Activated naive CD4-positive, alpha-beta T cell treated with anti-CD3 and anti-CD28 coated beads for 36 hours (primary cell): ENCODE results near the gene SOD2. TPM values are rescaled to one million over a fixed set of nuclear protein-coding genes. Genes with fewer than 3 reads are reported as not detected.
"Not testable (repeated sequence)": the region's sequence is repeated elsewhere in the genome, so short reads cannot be mapped to it uniquely, and the experiment has no call there.

Experiments
- CTCF ChIA-PET: fragments of 350-600 bp; sonication (Branson Sonifier 250); formaldehyde crosslinking; loops from one replicate; lab custom pipeline; 2021; ENCODE audit warnings: antibody characterized with exemption; lab: Charles Lee
- DNase-seq: peaks from one replicate; pipeline ENCODE4 v3.0.0-alpha.2; 2020
- H3K27ac Mint-ChIP-seq: one replicate; pipeline ENCODE4 v1.8.0; 2021; ENCODE audit warnings: mild to moderate bottlenecking, mixed read lengths
- H3K27me3 Mint-ChIP-seq: one replicate; pipeline ENCODE4 v1.8.0; 2021; ENCODE audit warnings: low read depth, mixed read lengths
- H3K36me3 Mint-ChIP-seq: one replicate; pipeline ENCODE4 v1.8.0; 2021; ENCODE audit warnings: low read depth, mixed read lengths
- H3K4me1 Mint-ChIP-seq: one replicate; pipeline ENCODE4 v1.8.0; 2021; ENCODE audit warnings: low read depth, mixed read lengths
- H3K4me3 Mint-ChIP-seq: one replicate; pipeline ENCODE4 v1.8.0; 2021; ENCODE audit warnings: mild to moderate bottlenecking, moderate library complexity, mixed read lengths
- H3K9me3 Mint-ChIP-seq: one replicate; pipeline ENCODE4 v1.8.0; 2021; ENCODE audit warnings: mixed read lengths
- intact Hi-C: fragments of 100-400 bp; cut with micrococcal nuclease; formaldehyde crosslinking; loops from one replicate; pipeline ENCODE4 v1.15.1; 2023
- total RNA-seq, 2 experiments: library from RNA; stranded (reverse); gene quantifications; one replicate each; pipeline ENCODE4 v1.2.3, GENCODE V29; 2021

Gene SOD2
- total RNA-seq, 2 experiments from 2014 or later = 256 to 260 TPM

DNA sequence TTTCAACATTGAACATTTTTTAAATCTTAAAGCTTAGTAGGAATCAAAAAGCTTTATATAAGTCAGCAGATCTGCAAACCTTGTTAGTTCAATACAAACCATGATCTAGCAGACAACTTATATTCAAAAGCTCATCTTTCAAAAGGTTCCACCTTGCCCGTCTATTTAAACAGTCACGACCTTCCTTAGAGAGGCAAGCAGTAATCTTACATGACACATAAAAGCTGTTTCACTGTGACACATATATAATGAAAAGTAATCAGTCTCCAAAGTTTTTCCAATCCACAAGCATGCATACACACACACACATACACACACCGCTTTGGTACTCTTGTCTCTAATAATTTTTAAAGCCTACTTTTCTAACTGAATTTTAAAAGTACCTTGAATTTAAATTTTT, 12.9 kb downstream of the SOD2 start:
- Mint-ChIP-seq H3K36me3 (peaks cover 43% of the 10 kb centered on the region), H3K27ac (peak overlapping the region; percentile 88), H3K27me3 (no peaks in the 10 kb centered on the region), H3K4me1 (peaks cover 41% of the 10 kb centered on the region), H3K9me3 (peaks cover 2% of the 10 kb centered on the region), H3K4me3 (peak overlapping the region; percentile 11)
- intact Hi-C loops = loop anchor here (1.0 kb wide), 1 partner anchor 47 kb away; the partner anchor contains the start of gene WTAP
- CTCF ChIA-PET = interaction anchor here (0.6 to 1.3 kb wide), 5 partner anchors 9 to 266 kb away, joined by 3 to 4 read pairs (median 3); no protein-coding TSS in a partner anchor
- DNase-seq = no peak

DNA sequence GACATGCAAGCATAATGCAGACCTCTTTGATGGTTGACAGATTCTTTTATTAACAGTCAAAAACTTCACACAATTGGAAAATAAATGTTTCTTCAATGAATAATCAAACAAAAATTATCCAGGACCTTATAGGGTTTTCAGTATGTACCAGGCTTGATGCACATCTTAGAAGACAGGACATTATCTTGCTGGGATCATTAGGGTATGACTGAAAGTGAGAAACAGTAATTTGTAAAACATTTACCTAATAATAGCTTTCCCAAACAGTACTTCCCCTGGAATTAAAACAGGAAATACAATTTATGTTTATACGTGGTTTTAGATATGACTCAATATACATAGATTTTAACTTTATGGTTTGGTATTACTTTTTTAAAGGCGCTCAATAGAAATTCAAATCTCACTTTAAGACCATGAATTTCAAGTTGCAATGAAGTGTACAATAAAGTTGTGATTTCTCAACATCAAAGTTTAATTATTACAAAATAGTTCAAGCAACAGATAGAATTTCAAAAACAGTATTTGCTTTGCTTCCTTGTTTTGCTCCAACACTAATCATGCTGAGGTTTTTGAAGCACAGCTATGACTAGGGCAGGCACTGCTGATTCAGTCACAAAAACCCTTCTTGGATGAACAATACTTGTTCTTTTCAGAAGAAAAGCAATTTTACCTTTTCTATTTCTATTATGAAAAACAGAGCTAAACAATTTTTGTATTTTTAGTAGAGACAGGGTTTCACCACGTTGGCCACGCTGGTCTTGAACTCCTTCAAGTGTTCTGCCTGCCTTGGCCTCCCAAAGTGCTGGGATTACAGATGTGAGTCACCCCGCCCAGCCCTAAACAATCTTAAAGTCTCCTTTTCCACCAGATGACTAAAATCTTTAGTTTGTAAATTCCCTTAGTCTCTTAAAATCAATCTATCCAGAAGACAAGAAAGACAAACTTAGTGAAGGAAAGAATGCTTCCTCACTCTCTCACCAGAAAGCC, 13.7 kb downstream of the SOD2 start:
- intact Hi-C loops = loop anchor here (1.0 to 2.0 kb wide), 2 partner anchors 48 to 783 kb away; partner anchors contain the start of gene WTAP
- Mint-ChIP-seq H3K4me3 (peak overlapping the region; percentile 11), H3K36me3 (peaks cover 45% of the 10 kb centered on the region)

DNA sequence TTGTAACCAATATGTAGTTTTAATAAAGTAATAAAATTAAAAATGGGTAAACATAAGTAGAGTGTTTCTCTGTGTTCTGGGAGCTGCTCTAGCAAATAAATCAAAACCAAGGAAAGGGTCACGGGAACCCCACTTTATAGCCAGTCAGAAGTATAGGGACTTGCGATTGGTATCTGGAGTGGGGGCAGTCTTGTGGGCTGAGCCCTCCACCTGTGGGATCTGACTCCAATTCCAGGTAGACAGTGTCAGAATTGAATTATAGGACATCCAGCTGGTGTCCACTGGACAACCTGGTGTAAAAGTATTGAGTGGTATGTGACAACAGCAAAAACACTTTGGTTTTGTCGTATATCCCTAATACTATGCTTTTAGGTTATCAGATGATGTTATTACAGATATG, 14.5 kb downstream of the SOD2 start:
- Mint-ChIP-seq H3K4me3 (no peak overlapping the region), H3K27ac (no peak overlapping the region), H3K36me3 (peaks cover 45% of the 10 kb centered on the region), H3K4me1 (peaks cover 36% of the 10 kb centered on the region), H3K9me3 (peaks cover 2% of the 10 kb centered on the region), H3K27me3 (no peaks in the 10 kb centered on the region)
- DNase-seq = no peak
- CTCF ChIA-PET = interaction anchor here (0.9 to 1.5 kb wide), 2 partner anchors 12 to 24 kb away, joined by 3 to 6 read pairs; no protein-coding TSS in a partner anchor
- intact Hi-C loops = loop anchor here (2.0 kb wide), 1 partner anchor 784 kb away; no protein-coding TSS in a partner anchor

More for the DNA sequence above, 13.7 kb downstream of the SOD2 start:
- Mint-ChIP-seq H3K9me3 (peaks cover 2% of the 10 kb centered on the region), H3K27me3 (no peaks in the 10 kb centered on the region), H3K4me1 (peaks cover 39% of the 10 kb centered on the region), H3K27ac (peak overlapping the region; percentile 88)
- CTCF ChIA-PET = interaction anchor here (0.6 to 1.5 kb wide), 5 partner anchors 10 to 39 kb away, joined by 3 to 6 read pairs (median 4); no protein-coding TSS in a partner anchor
- peak; percentile 69 for DNase-seq

DNA sequence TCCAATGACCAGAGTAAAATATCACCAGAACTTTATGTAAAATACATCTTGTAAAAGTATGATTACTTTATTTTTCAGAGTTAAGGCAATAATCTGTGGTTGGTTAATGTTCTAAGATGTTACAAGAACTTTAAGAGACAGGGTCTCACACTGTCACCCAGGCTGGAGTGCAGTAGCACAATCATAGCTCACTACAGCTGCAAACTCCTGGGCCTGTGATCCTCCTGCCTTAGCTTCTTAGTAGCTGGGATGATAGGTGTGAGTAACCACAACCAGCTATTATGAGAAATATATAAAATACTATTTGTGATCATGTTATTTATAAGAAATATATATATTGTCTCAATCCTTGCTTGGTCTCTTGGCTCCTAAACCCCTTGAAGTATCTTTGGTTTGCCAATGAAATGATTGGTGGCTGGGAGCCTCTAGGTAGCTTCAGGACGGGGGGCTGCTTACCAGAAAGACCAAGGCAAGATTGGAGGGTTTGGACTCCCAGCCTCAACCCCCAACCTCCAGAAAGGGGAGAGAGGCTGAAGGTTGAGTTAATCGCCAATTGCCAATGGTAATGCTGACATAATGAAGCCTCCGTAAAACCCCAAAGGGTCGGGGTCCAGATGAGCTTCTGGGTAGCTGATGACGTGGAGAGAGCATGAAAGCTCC, 15.4 kb downstream of the SOD2 start:
- peaks cover 4% of the 10 kb centered on the region for H3K9me3 Mint-ChIP-seq
- H3K27ac Mint-ChIP-seq = no peak overlapping the region
- no peak for DNase-seq
- H3K27me3 Mint-ChIP-seq = no peaks in the 10 kb centered on the region
- intact Hi-C loops = loop anchor here (2.0 kb wide), 1 partner anchor 785 kb away; no protein-coding TSS in a partner anchor
- H3K4me1 Mint-ChIP-seq = peaks cover 39% of the 10 kb centered on the region
- H3K4me3 Mint-ChIP-seq = no peak overlapping the region
- H3K36me3 Mint-ChIP-seq = peaks cover 51% of the 10 kb centered on the region
- CTCF ChIA-PET = interaction anchor here (0.6 to 1.5 kb wide), 5 partner anchors 13 to 272 kb away, joined by 3 to 6 read pairs (median 3); no protein-coding TSS in a partner anchor

DNA sequence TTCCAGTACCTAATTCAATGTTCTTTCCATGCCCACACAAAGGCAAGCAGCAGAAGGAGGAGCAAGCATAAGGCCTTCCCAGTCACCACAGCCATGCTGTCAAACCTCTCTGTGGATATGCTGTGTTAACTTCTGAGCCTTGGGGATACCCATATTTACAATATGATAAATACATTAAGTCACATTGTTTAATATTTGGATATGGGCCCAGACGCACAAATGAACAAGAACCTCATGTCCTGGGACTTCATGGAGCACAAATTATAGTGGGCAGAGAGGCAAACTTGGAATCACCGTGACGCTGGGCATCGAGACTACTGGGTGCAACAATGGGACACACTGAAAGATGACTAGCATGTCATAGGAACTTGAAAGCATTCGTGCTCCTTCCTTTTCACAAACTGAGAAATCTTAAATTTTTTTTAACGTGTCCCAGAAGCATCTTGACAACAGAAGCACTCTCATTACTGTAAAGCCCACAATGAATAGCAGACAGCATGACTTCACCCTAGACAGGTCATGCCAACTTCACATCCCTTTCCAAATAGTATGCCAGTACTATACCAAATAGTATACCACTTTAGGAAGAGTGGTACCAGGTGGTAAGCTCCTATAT, 16.0 kb downstream of the SOD2 start:
- peaks cover 51% of the 10 kb centered on the region for H3K36me3 Mint-ChIP-seq
- intact Hi-C loops = no loop called here

DNA sequence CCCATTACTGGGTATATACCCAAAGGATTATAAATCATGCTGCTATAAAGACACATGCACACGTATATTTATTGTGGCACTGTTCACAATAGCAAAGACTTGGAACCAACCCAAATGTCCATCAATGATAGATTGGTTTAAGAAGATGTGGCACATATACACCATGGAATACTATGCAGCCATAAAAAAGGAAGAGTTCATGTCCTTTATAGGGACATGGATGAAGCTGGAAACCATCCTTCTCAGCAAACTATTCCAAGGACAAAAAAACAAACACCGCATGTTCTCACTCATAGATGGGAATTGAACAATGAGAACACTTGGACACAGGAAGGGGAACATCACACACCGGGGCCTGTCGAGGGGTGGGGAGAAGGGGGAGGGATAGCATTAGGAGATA, 16.8 kb downstream of the SOD2 start:
- H3K27ac Mint-ChIP-seq, H3K4me3 Mint-ChIP-seq, CTCF ChIA-PET, H3K27me3 Mint-ChIP-seq, DNase-seq, H3K9me3 Mint-ChIP-seq, intact Hi-C loops: not testable (repeated sequence)
- H3K36me3 Mint-ChIP-seq = peaks cover 58% of the 10 kb centered on the region
- peaks cover 29% of the 10 kb centered on the region for H3K4me1 Mint-ChIP-seq

More for the DNA sequence above, 16.0 kb downstream of the SOD2 start:
- CTCF ChIA-PET = interaction anchor here (0.7 to 0.8 kb wide), 2 partner anchors 19 to 21 kb away, joined by 3 read pairs; no protein-coding TSS in a partner anchor
- peaks cover 35% of the 10 kb centered on the region for H3K4me1 Mint-ChIP-seq
- DNase-seq = no peak
- H3K4me3 Mint-ChIP-seq = no peak overlapping the region
- peaks cover 5% of the 10 kb centered on the region for H3K9me3 Mint-ChIP-seq
- H3K27ac Mint-ChIP-seq = no peak overlapping the region
- no peaks in the 10 kb centered on the region for H3K27me3 Mint-ChIP-seq

DNA sequence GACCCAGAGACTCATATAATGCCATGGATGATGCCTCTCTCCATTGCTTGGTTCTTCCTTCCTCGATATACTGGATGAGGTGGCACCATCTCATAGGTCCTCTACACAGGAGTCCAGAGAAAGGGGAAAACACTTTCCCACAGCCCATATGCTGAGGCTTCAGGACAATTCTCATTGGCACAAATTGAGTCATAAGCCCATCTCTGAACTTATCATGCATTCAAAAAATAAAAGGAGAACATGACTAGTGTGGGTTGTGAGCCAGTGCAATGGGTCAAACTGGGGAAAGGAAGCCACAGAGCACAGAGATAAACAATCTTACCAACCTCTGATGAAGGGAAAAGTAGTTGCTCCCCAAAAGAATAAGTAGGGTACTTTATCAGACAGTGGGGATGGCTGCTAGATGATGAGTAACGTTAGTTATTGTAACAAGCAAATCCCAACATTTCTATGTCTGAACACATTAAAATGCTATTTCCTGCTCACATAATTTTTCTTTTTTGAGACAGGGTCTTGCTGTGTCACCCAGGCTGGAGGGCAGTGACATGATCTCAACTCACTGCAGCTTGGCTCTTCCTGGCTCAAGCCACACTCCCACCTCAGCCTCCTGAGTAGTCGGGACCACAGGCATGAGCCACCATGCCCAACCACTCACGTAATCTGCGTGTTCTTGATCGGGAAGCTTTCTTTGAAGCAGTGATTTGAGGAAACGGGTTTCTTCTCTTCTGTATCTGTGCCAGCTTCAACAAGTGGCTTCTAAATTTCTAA, 27.0 kb downstream of the SOD2 start:
- Mint-ChIP-seq H3K36me3 (peaks cover 19% of the 10 kb centered on the region), H3K9me3 (peaks cover 2% of the 10 kb centered on the region), H3K4me3 (no peak overlapping the region), H3K27ac (no peak overlapping the region), H3K27me3 (no peaks in the 10 kb centered on the region), H3K4me1 (peaks cover 2% of the 10 kb centered on the region)
- DNase-seq = no peak
- CTCF ChIA-PET = interaction anchor here (0.6 to 1.2 kb wide), 3 partner anchors 10 to 12 kb away, joined by 3 to 4 read pairs (median 3); no protein-coding TSS in a partner anchor
- intact Hi-C loops = no loop called here

DNA sequence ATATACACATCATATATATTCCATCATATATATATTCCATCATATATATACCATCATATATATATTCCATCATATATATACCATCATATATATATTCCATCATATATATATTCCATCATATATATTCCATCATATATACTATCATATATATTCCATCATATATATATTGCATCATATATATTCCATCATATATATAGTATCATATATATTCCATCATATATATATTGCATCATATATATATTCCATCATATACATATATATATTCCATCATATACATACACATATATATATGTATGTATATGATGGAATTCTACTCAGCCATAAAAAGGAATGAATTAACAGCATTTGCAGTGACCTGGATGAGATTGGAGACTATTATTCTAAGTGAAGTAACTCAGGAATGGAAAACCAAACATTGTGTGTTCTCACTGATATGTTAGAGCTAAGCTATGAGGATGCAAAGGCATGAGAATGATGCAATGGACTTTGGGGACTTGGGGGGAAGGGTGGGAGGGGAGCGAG, 29.6 kb downstream of the SOD2 start:
- H3K27ac Mint-ChIP-seq, H3K27me3 Mint-ChIP-seq, H3K4me3 Mint-ChIP-seq, DNase-seq, H3K4me1 Mint-ChIP-seq, H3K9me3 Mint-ChIP-seq, intact Hi-C loops: not testable (repeated sequence)
- peaks cover 19% of the 10 kb centered on the region for H3K36me3 Mint-ChIP-seq
- CTCF ChIA-PET = interaction anchor here (1.1 kb wide), 1 partner anchor 9 kb away, joined by 4 read pairs; no protein-coding TSS in a partner anchor

DNA sequence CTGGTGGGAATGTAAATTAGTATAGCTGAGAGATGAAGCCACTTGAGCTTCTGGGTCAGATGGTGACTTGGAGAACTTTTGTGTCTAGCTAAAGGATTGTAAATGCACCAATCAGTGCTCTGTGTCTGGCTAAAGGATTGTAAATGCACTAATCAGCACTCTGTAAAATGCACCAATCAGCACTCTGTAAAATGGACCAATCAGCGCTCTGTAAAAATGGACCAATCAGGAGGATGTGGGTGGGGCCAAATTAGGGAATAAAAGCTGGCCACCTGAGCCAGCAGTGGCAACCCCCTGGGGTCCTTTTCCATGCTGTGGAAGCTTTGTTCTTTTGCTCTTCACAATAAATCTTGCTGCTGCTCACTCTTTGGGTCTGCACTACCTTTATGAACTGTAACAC, 31.1 kb downstream of the SOD2 start:
- H3K4me3 Mint-ChIP-seq, H3K4me1 Mint-ChIP-seq, H3K9me3 Mint-ChIP-seq, CTCF ChIA-PET, intact Hi-C loops, DNase-seq, H3K27me3 Mint-ChIP-seq, H3K27ac Mint-ChIP-seq: not testable (repeated sequence)
- H3K36me3 Mint-ChIP-seq = peaks cover 22% of the 10 kb centered on the region

DNA sequence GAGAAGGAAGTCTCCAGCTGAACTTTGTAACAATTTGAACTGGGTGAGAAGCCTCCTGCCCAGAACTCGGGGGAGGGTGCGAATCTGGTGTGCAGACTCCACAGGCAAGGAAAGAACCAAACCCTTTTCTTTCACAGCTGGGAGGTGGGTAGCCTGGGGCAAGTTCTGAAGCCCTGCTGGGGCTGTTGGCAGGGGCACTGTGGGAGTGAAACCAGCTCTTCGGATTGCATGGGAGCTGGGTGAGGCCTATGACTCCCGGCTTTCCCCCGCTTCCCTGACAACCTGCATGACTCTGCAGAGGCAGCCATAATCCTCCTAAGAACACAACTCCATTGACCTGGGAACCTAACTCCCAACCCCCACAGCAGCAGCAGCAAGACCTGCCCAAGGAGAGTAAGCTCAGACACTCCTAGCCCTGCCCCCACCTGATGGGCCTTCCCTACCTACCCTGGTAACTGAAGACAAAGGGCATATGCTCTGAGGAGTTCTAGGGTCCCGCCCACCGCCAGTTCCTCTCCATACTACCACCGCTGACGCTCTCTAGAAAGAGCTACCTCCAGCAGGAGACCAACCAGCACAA, 37.5 kb downstream of the SOD2 start:
- intact Hi-C loops = loop anchor here (10.0 kb wide), 1 partner anchor 191 kb away; no protein-coding TSS in a partner anchor
- H3K27me3 Mint-ChIP-seq = no peaks in the 10 kb centered on the region
- CTCF ChIA-PET = interaction anchor here (0.7 to 4.9 kb wide), 26 partner anchors 10 to 486 kb away, joined by 3 to 35 read pairs (median 4); partner anchors contain the start of gene FNDC1

More for the DNA sequence above, 37.5 kb downstream of the SOD2 start:
- DNase-seq = no peak
- H3K36me3 Mint-ChIP-seq = peaks cover 13% of the 10 kb centered on the region
- no peak overlapping the region for H3K4me3 Mint-ChIP-seq
- H3K27ac Mint-ChIP-seq = no peak overlapping the region
- H3K9me3 Mint-ChIP-seq = peaks cover 8% of the 10 kb centered on the region
- H3K4me1 Mint-ChIP-seq = no peaks in the 10 kb centered on the region
